ENCODE data around the gene PPP1R37.

The PPP1R37 gene

DNA sequence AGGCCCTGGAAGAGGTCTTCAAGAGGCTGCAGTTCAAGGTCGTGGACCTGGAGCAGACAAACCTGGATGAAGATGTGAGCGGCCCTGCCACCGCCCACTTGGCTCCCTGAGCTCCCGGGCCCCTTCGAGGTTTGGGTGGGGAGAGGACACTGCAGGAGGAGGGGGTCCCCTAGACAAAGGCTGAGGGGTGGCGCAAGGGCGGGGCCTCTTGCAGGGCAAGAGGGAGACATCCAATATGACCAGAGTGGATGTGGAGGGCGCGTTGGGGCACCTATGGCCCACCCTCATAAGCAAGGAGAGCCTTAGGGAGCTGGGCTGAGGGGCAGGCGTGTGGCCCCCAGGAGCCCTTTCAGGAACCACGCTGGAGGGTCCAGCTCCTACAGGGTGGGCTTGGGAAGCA is 47.6 kb downstream of the PPP1R37 start:
- H3K36me3 ChIP-seq (ENCODE audit: insufficient read depth, low read length): peaks cover 33% of the 10 kb centered on the region

DNA sequence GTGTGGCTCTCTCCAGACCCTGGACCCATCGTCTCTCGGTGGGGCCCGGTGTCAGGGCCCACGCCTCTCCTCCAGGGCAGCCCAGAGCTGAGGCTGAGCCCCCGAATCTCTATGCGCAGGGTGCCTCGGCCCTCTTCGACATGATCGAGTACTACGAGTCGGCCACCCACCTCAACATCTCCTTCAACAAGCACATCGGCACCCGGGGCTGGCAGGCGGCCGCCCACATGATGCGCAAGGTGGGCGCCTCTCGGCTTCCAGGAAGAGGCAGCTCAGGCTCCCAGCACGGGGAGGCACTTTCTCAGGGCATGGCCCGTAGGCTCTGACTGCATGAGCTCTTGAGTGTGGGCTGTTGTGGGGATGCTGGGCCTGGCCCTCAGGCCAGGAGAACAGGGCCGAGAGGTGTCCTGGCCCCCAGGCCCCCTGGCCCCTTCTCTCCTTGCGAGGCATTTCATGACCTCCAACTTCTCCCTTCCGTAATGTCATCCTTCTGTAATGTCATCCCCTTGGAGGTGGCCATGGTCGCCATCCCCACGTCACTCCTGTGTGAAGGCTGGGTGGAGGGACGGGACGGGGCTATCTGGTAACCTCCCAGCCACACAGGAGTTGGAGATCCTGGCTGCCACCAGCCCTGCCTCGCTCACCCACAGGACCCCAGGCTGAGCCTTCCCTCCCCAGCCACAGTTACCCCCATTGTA is 48.4 kb downstream of the PPP1R37 start:
- Histone ChIP-seq H3K36me3 (ENCODE audit: insufficient read depth, low read length) (peaks cover 36% of the 10 kb centered on the region), H3K9ac (ENCODE audit: low read length) (no peak overlapping the region)

More for the DNA sequence above, 47.6 kb downstream of the PPP1R37 start:
- H3K4me1 ChIP-seq (ENCODE audit: insufficient read depth, low read length, severe bottlenecking): peaks cover 33% of the 10 kb centered on the region
- H3K4me2 ChIP-seq (ENCODE audit: low read length): no peak overlapping the region
- no peak overlapping the region for H3K27ac ChIP-seq (ENCODE audit: low read depth, low read length, poor library complexity, severe bottlenecking)
- H4K20me1 ChIP-seq (ENCODE audit: insufficient read depth, low read length): no peaks in the 10 kb centered on the region
- H3K27me3 ChIP-seq (ENCODE audit: insufficient read depth, low read length): no peaks in the 10 kb centered on the region
- no peaks in the 10 kb centered on the region for H3K79me2 ChIP-seq (ENCODE audit: insufficient read depth, low read length)
- H3F3A ChIP-seq (ENCODE audit: insufficient read depth, low read length): no peaks in the 10 kb centered on the region
- H2AFZ ChIP-seq (ENCODE audit: low read length): no peak overlapping the region
- H3K9me2 ChIP-seq (ENCODE audit: low read depth, low read length): no peaks in the 10 kb centered on the region
- TF ChIP-seq, protein P1, sequence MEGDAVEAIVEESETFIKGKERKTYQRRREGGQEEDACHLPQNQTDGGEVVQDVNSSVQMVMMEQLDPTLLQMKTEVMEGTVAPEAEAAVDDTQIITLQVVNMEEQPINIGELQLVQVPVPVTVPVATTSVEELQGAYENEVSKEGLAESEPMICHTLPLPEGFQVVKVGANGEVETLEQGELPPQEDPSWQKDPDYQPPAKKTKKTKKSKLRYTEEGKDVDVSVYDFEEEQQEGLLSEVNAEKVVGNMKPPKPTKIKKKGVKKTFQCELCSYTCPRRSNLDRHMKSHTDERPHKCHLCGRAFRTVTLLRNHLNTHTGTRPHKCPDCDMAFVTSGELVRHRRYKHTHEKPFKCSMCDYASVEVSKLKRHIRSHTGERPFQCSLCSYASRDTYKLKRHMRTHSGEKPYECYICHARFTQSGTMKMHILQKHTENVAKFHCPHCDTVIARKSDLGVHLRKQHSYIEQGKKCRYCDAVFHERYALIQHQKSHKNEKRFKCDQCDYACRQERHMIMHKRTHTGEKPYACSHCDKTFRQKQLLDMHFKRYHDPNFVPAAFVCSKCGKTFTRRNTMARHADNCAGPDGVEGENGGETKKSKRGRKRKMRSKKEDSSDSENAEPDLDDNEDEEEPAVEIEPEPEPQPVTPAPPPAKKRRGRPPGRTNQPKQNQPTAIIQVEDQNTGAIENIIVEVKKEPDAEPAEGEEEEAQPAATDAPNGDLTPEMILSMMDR (IDR thresholded peaks at IDR 0.05; ENCODE audit: low read length): no peak
- no peak for TF ChIP-seq EZH2 (IDR thresholded peaks at IDR 0.05; ENCODE audit: borderline replicate concordance, low read length)
- H3K4me3 ChIP-seq (ENCODE audit: low read depth, low read length, poor library complexity, severe bottlenecking): no peak overlapping the region
- no peaks in the 10 kb centered on the region for H3K9me3 ChIP-seq (ENCODE audit: low read length)
- no peak overlapping the region for H3K9ac ChIP-seq (ENCODE audit: low read length)

DNA sequence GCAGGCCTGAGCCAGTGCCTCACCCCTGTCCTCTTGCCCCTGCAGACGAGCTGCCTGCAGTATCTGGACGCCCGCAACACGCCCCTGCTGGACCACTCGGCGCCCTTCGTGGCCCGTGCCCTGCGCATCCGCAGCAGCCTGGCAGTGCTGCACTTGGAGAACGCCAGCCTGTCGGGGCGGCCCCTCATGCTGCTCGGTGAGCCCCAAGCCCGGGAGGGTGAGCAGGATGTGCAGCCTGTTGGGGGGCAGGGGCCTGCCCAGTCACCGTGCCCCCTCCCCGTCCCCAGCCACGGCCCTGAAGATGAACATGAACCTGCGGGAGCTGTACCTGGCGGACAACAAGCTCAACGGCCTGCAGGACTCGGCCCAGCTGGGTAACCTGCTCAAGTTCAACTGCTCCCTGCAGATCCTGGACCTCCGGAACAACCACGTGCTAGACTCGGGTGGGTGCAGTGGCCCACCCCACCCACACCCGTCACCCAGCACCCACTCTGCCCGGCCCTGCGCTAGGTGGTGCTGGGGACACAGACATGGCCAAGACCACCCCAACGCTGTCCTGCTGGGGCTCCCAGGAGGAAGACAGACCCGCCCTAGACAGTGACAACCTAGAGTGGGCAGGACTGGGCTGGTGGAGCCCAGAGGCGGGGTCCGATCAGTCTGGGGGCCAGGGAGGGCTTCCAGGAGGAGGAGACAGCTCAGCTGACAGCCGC is 49.2 kb downstream of the PPP1R37 start:
- TF ChIP-seq, protein P1 (IDR thresholded peaks at IDR 0.05; ENCODE audit: low read length): no peak
- no peak for TF ChIP-seq EZH2 (IDR thresholded peaks at IDR 0.05; ENCODE audit: borderline replicate concordance, low read length)
- H3K9ac ChIP-seq (ENCODE audit: low read length): no peak overlapping the region
- no peaks in the 10 kb centered on the region for H3K79me2 ChIP-seq (ENCODE audit: insufficient read depth, low read length)
- H3F3A ChIP-seq (ENCODE audit: insufficient read depth, low read length): no peaks in the 10 kb centered on the region
- H3K4me1 ChIP-seq (ENCODE audit: insufficient read depth, low read length, severe bottlenecking): peaks cover 18% of the 10 kb centered on the region
- H3K36me3 ChIP-seq (ENCODE audit: insufficient read depth, low read length): peaks cover 38% of the 10 kb centered on the region
- no peaks in the 10 kb centered on the region for H3K9me2 ChIP-seq (ENCODE audit: low read depth, low read length)
- no peak overlapping the region for H3K4me3 ChIP-seq (ENCODE audit: low read depth, low read length, poor library complexity, severe bottlenecking)
- no peak overlapping the region for H2AFZ ChIP-seq (ENCODE audit: low read length)
- no peak overlapping the region for H3K4me2 ChIP-seq (ENCODE audit: low read length)
- H3K27me3 ChIP-seq (ENCODE audit: insufficient read depth, low read length): no peaks in the 10 kb centered on the region
- no peak overlapping the region for H3K27ac ChIP-seq (ENCODE audit: low read depth, low read length, poor library complexity, severe bottlenecking)
- no peaks in the 10 kb centered on the region for H4K20me1 ChIP-seq (ENCODE audit: insufficient read depth, low read length)
- no peaks in the 10 kb centered on the region for H3K9me3 ChIP-seq (ENCODE audit: low read length)

More for the DNA sequence above, 48.4 kb downstream of the PPP1R37 start:
- Histone ChIP-seq H3K4me3 (ENCODE audit: low read depth, low read length, poor library complexity, severe bottlenecking) (no peak overlapping the region), H3K27ac (ENCODE audit: low read depth, low read length, poor library complexity, severe bottlenecking) (no peak overlapping the region), H3K4me2 (ENCODE audit: low read length) (no peak overlapping the region), H2AFZ (ENCODE audit: low read length) (no peak overlapping the region), H3K4me1 (ENCODE audit: insufficient read depth, low read length, severe bottlenecking) (peaks cover 26% of the 10 kb centered on the region), H3K9me2 (ENCODE audit: low read depth, low read length) (no peaks in the 10 kb centered on the region), H3K9me3 (ENCODE audit: low read length) (no peaks in the 10 kb centered on the region), H3K27me3 (ENCODE audit: insufficient read depth, low read length) (no peaks in the 10 kb centered on the region), H3F3A (ENCODE audit: insufficient read depth, low read length) (no peaks in the 10 kb centered on the region), H4K20me1 (ENCODE audit: insufficient read depth, low read length) (no peaks in the 10 kb centered on the region), H3K79me2 (ENCODE audit: insufficient read depth, low read length) (no peaks in the 10 kb centered on the region)
- TF ChIP-seq, protein P1 (IDR thresholded peaks at IDR 0.05; ENCODE audit: low read length): no peak
- TF ChIP-seq EZH2 (IDR thresholded peaks at IDR 0.05; ENCODE audit: borderline replicate concordance, low read length): no peak

Data from OCI-LY1 (cell line).